H1 (cell line): ENCODE measurements around the gene OR2T6. TPM values are rescaled to one million over a fixed set of nuclear protein-coding genes. Genes with fewer than 3 reads are reported as not detected.

Experiments used
- CTCF ChIA-PET: fragments of 300-600 bp; sonication (Branson Sonifier 250); formaldehyde crosslinking; loops from one replicate; lab custom pipeline; 2021; ENCODE audit not compliant: partially characterized antibody; lab: Charles Lee
- POLR2A ChIA-PET: fragments of 300-600 bp; sonication (Branson Sonifier 250); formaldehyde crosslinking; loops from one replicate; lab custom pipeline; 2021; ENCODE audit warnings: inconsistent platforms; ENCODE audit not compliant: partially characterized antibody; lab: Charles Lee
- DNase-seq, 2 experiments: peaks; one replicate each; pipeline versions ENCODE4 v3.0.0 to v3.0.0-alpha.2; 2010 to 2022; ENCODE audit warnings: low spot score in 2 of 2, low read depth in 1 of 2, mixed read lengths in 1 of 2
- FAIRE-seq: peaks from 2 replicates; lab custom pipeline; 2011; peaks lifted over from hg19 to GRCh38; lab: Jason Lieb, UNC
- H2AFZ ChIP-seq: 2 replicates; pipeline ENCODE4 v1.8.1; 2012; ENCODE audit warnings: low read length, inconsistent platforms
- H2AK5ac ChIP-seq: 2 replicates; pipeline ENCODE4 v1.6.1; 2013; ENCODE audit warnings: low read depth, low read length
- H2BK120ac ChIP-seq: replicated peaks from 2 replicates; pipeline ENCODE3; 2013; ENCODE audit warnings: low read depth, low read length, inconsistent platforms
- H2BK12ac ChIP-seq: 2 replicates; pipeline ENCODE4 v1.6.1; 2013; ENCODE audit warnings: low read depth, low read length
- H2BK15ac ChIP-seq: 2 replicates; pipeline ENCODE4 v1.6.1; 2013; ENCODE audit warnings: low read length
- H2BK20ac ChIP-seq: 2 replicates; pipeline ENCODE4 v1.6.1; 2013; ENCODE audit warnings: low read length
- H2BK5ac ChIP-seq: 2 replicates; pipeline ENCODE4 v1.6.1; 2013; ENCODE audit warnings: low read depth, low read length
- H3K14ac ChIP-seq: 2 replicates; pipeline ENCODE4 v1.6.1; 2013; ENCODE audit warnings: inconsistent platforms; ENCODE audit not compliant: insufficient read length
- H3K18ac ChIP-seq: 2 replicates; pipeline ENCODE4 v1.6.1; 2013; ENCODE audit warnings: low read length; ENCODE audit errors: extremely low read depth
- H3K23ac ChIP-seq: 2 replicates; pipeline ENCODE4 v1.6.1; 2013; ENCODE audit warnings: inconsistent platforms; ENCODE audit not compliant: insufficient read length
- H3K23me2 ChIP-seq: 2 replicates; pipeline ENCODE4 v1.6.1; 2013; ENCODE audit warnings: low read depth, low read length
- H3K27ac ChIP-seq: 2 replicates; pipeline ENCODE4 v1.6.1; 2011; ENCODE audit warnings: low read depth, low read length, inconsistent platforms
- H3K27me3 ChIP-seq, 4 experiments: replicated peaks in 1 of 4; 1 replicate in 1 of 4; 2 replicates in 3 of 4; pipeline versions ENCODE4 v1.6.1 to v1.8.1; 2011 to 2013; ENCODE audit warnings: low read length in 3 of 4, mild to moderate bottlenecking in 3 of 4, inconsistent platforms in 2 of 4, mixed read lengths in 2 of 4, moderate library complexity in 1 of 4; ENCODE audit not compliant: control insufficient read depth in 3 of 4, insufficient read depth in 3 of 4; ENCODE audit errors: extremely low read depth in 1 of 4
- H3K36me3 ChIP-seq, 4 experiments: 2 replicates each; pipeline versions ENCODE4 v1.6.1 to v1.8.1; 2011 to 2013; ENCODE audit warnings: mild to moderate bottlenecking in 4 of 4, low read length in 3 of 4, moderate library complexity in 2 of 4, control low read depth in 1 of 4, inconsistent platforms in 1 of 4; ENCODE audit not compliant: insufficient read depth in 4 of 4, control insufficient read depth in 2 of 4
- H3K4ac ChIP-seq: replicated peaks from 2 replicates; pipeline ENCODE3; 2013; ENCODE audit warnings: low read length, low read depth, mixed read lengths, inconsistent platforms; ENCODE audit not compliant: insufficient read length
- H3K4me1 ChIP-seq, 4 experiments: replicated peaks in 1 of 4; 1 replicate in 1 of 4; 2 replicates in 3 of 4; pipeline versions ENCODE4 v1.6.1 to v1.8.1; 2011 to 2013; ENCODE audit warnings: low read length in 3 of 4, inconsistent platforms in 2 of 4, mixed read lengths in 1 of 4; ENCODE audit not compliant: insufficient read depth in 4 of 4, control insufficient read depth in 3 of 4
- H3K4me2 ChIP-seq, 2 experiments: 2 replicates each; pipeline versions ENCODE4 v1.6.1 to v1.8.1; 2011 to 2013; ENCODE audit warnings: low read depth in 2 of 2, low read length in 2 of 2, control low read depth in 1 of 2, inconsistent platforms in 1 of 2, mild to moderate bottlenecking in 1 of 2; ENCODE audit not compliant: insufficient read depth in 1 of 2
- H3K4me3 ChIP-seq, 4 experiments: fragments of 200-600, 300-600 bp in 1 of 4; sonication (generic), shearing (Covaris generic), sonication (Bioruptor Twin) in 1 of 4; 2 replicates each; pipeline versions ENCODE4 v1.5.1 to v1.8.1; 2011 to 2016; ENCODE audit warnings: low read length in 4 of 4, low read depth in 3 of 4, control low read depth in 2 of 4, inconsistent platforms in 2 of 4, mild to moderate bottlenecking in 2 of 4, mixed read lengths in 1 of 4, moderate library complexity in 1 of 4; ENCODE audit not compliant: insufficient read depth in 2 of 4; ENCODE audit errors: extremely low read depth in 1 of 4
- H3K56ac ChIP-seq: replicated peaks from 2 replicates; pipeline ENCODE3; 2013; ENCODE audit warnings: low read depth, mild to moderate bottlenecking, mixed read lengths, low read length, inconsistent platforms; ENCODE audit not compliant: insufficient read length
- H3K79me1 ChIP-seq: 2 replicates; pipeline ENCODE4 v1.6.1; 2013; ENCODE audit warnings: low read depth, low read length, control low read depth
- H3K79me2 ChIP-seq, 2 experiments: 2 replicates each; pipeline versions ENCODE4 v1.6.1 to v1.8.1; 2012 to 2013; ENCODE audit warnings: low read length in 2 of 2, mild to moderate bottlenecking in 2 of 2, inconsistent platforms in 1 of 2; ENCODE audit not compliant: insufficient read depth in 2 of 2, control insufficient read depth in 1 of 2
- H3K9ac ChIP-seq, 4 experiments: replicated peaks in 1 of 4; 1 replicate in 1 of 4; 2 replicates in 3 of 4; pipeline versions ENCODE4 v1.6.1 to v1.8.1; 2011 to 2013; ENCODE audit warnings: low read depth in 3 of 4, low read length in 3 of 4, control low read depth in 2 of 4, mild to moderate bottlenecking in 2 of 4, moderate library complexity in 2 of 4, inconsistent platforms in 1 of 4; ENCODE audit errors: extremely low read depth in 1 of 4
- H3K9me3 ChIP-seq, 2 experiments: 2 replicates each; pipeline versions ENCODE4 v1.6.1 to v1.8.1; 2012 to 2013; ENCODE audit warnings: mild to moderate bottlenecking in 2 of 2, moderate library complexity in 2 of 2, control low read depth in 1 of 2, inconsistent platforms in 1 of 2, low read depth in 1 of 2, low read length in 1 of 2, mixed read lengths in 1 of 2; ENCODE audit not compliant: insufficient read depth in 2 of 2
- H4K20me1 ChIP-seq, 2 experiments: replicated peaks in 1 of 2; 2 replicates each; pipeline versions ENCODE3 to v1.8.1; 2011 to 2013; ENCODE audit warnings: inconsistent platforms in 2 of 2, low read length in 2 of 2, mild to moderate bottlenecking in 1 of 2; ENCODE audit not compliant: insufficient read depth in 2 of 2, control insufficient read depth in 1 of 2
- H4K5ac ChIP-seq: 2 replicates; pipeline ENCODE4 v1.6.1; 2013; ENCODE audit warnings: low read length, low read depth, mixed read lengths, inconsistent platforms; ENCODE audit not compliant: insufficient read length
- H4K8ac ChIP-seq: 2 replicates; pipeline ENCODE4 v1.8.0; 2013; ENCODE audit warnings: mild to moderate bottlenecking, moderate library complexity, low read length, inconsistent platforms; ENCODE audit not compliant: insufficient read depth; ENCODE audit errors: extremely low read depth
- H4K91ac ChIP-seq: replicated peaks from 2 replicates; pipeline ENCODE3; 2013; ENCODE audit warnings: low read length, mixed read lengths, inconsistent platforms; ENCODE audit not compliant: insufficient read length
- WGBS, 2 experiments: shearing (Covaris generic) in 1 of 2; methylation state at CpG; one replicate each; pipeline versions ENCODE4 v1.1.6 to v1.1.7; 2013 to 2015; ENCODE audit warnings: low lambda C conversion rate in 2 of 2, mixed read lengths in 2 of 2, inconsistent platforms in 1 of 2, low coverage in 1 of 2, missing lambda C conversion rate in 1 of 2; ENCODE audit not compliant: insufficient replicate concordance in 2 of 2, insufficient coverage in 1 of 2, insufficient read length in 1 of 2; ENCODE audit errors: extremely low coverage in 1 of 2, missing lambda C conversion rate in 1 of 2; 5-methylcytosine and 5-hydroxymethylcytosine counted together
- polyA plus RNA-seq, 7 experiments: library from polyadenylated mRNA; depleted of rRNA in 3 of 7; stranded (reverse) in 5 of 7; unstranded in 2 of 7; fragments of >200 nt in 5 of 7; fragments of 200-250 nt in 2 of 7; gene quantifications; 1 replicate in 5 of 7; 2 replicates in 1 of 7; 4 replicates in 1 of 7; pipeline versions ENCODE4 v1.2.1 to v1.2.3, GENCODE V29; 2011 to 2013; ENCODE audit warnings: missing spikeins in 2 of 7, mixed read lengths in 2 of 7
- total RNA-seq: library from RNA; stranded (reverse); fragmentation: NEBNext Ultra II Directional; extraction: Animal tissue kit (Norgen Biotek cat#: 25700); gene quantifications from 2 replicates; pipeline ENCODE4 v1.2.1, GENCODE V29; 2021

OR2T6 gene
- total and polyA plus RNA-seq, 2 of the 8 experiments (the other 6 are each of a cell fraction or from before 2014, with no cell fraction given), result not detected

- ChIA-PET CTCF (no interaction called here), POLR2A (no interaction called here)
- Histone ChIP-seq H2BK5ac (no peak overlapping the region), H4K20me1 (no peaks in the 10 kb centered on the region), H3K18ac (no peak overlapping the region), H3K9me3 (peaks cover 56 to 59% of the 10 kb centered on the region in 2 experiments), H2AFZ (no peak overlapping the region), H3K4me1 (no peaks in the 10 kb centered on the region), H4K91ac (no peak overlapping the region), H3K36me3 (no peaks in the 10 kb centered on the region), H2BK15ac (no peak overlapping the region), H3K4me2 (no peak overlapping the region), H3K4ac (no peak overlapping the region), H3K23me2 (no peaks in the 10 kb centered on the region), H3K23ac (no peak overlapping the region), H2BK12ac (no peak overlapping the region), H2BK20ac (no peak overlapping the region), H3K27ac (no peak overlapping the region), H2BK120ac (no peak overlapping the region), H3K79me1 (no peaks in the 10 kb centered on the region), H3K56ac (no peak overlapping the region), H3K79me2 (no peaks in the 10 kb centered on the region), H4K5ac (no peak overlapping the region), H3K14ac (no peak overlapping the region), H4K8ac (no peak overlapping the region), H3K9ac (no peak overlapping the region), H3K4me3 (no peak overlapping the region), H3K27me3 (no peaks in the 10 kb centered on the region), H2AK5ac (no peak overlapping the region)
- FAIRE-seq, result no peak
- WGBS, 2 experiments, result 20% methylated on average over 1 of the region's 1 CpG; no CpG with 5 or more reads in 1 of the 2 experiments
- DNase-seq, result peak in 1 of 2 experiments; percentile 22
These were observed 45.8 kb downstream of the OR2T6 start for GRCh38 chr1:248421384-248421783.
